Erythroblast (primary cell): ENCODE results near the gene CLDN5.

Source experiments
- GATA1 ChIP-seq: IDR thresholded peaks from 2 replicates; pipeline ENCODE4 v1.6.1; 2011; ENCODE audit warnings: low read depth, mild to moderate bottlenecking, control low read depth, low read length, moderate library complexity
- POLR2A ChIP-seq: IDR thresholded peaks from 2 replicates; pipeline ENCODE4 v1.6.1; 2011; ENCODE audit warnings: mild to moderate bottlenecking, low read length

DNA sequence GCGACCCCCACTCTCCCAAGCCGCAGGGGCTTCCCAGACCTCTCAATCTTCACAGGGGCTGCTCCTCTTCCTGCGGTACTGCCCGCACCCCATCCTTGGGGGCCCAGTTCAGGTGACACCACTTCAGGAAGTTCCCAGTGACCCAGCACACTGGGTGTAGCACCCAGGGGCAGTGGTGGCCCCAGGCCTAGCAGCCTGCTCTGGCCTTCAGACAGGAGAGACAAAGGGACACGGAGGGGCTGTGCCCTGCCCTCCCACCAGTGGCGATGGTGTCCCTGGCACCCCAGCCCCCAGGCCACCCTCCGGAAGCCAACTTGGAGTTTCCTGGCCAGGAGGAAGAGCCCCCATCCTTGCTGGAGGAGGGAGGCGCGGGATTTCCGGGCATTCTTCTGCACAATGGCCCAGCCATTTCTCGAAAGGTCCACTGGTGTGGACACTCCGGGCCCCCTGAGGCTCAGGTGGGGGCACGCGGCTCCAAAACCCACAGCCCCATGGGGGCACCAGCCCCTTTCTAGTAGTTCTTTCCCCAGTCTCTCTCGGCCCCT, 978 bp upstream of the CLDN5 start:
- TF ChIP-seq POLR2A (no peak), GATA1 (no peak)
